HFF-Myc (cell line): ENCODE measurements around the gene HOXD9.

Experiments used
- DNase-seq: peaks from one replicate; pipeline ENCODE4 v3.0.0-alpha.2; 2011; ENCODE audit warnings: low read depth; ENCODE audit errors: extremely low read depth
- H3K4me3 ChIP-seq: replicated peaks from 2 replicates; pipeline ENCODE4 v1.5.1; 2011; ENCODE audit warnings: low read depth, mild to moderate bottlenecking, control low read depth, low read length
- TF ChIP-seq, protein P1 (sequence below): IDR thresholded peaks from 2 replicates; pipeline ENCODE4 v1.5.1; 2012; ENCODE audit warnings: mild to moderate bottlenecking, low read depth, low read length, control low read depth; ENCODE audit errors: missing control alignments

Gene HOXD9

DNA sequence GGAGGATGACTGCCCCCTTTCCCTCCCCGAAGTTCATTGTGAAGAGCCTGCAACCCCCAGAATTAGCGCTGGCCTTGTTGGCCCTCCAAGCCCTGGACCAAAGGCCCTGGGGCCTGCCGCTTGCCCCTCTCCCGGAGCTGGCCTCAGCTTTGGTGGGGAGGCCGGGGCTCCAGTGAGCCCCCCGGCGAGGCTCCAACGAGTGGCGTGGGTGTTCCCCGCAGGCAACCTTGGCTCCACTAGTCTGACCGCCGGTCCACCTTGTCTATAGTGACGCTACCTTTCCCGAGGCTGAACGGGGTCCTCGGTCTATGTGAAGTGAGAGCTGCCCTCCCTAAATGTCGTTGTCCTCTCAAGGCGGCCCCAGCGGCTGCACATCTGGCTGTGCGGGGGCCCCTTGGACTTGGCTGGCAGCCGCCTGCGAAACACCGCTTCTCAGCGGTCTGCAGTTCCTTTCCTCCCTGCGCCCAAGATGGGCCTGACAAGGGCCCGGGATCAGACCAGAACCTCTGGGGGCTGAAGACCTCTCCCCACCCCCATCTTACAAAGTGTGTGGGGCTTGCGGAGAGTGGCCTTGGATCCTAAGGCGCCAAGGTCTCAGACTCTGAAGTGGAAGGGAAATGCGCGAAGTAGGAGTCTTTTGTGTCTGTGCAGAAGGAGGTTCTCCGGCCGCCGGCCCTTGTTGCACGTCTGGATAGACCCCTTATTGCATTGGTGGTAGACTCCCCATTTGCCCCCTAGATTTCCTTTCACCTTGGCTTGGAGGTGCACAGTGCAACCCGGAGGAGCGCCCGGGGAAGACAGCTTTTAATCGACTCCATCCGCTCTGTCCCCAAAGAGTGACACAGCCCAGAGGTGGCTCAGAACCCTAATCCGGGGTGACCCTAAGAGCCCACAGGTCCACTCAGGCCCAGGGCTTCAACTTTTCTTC, 9.9 kb upstream of the HOXD9 start:
- H3K4me3 ChIP-seq: no peak overlapping the region
- DNase-seq: no peak
- TF ChIP-seq, protein P1, sequence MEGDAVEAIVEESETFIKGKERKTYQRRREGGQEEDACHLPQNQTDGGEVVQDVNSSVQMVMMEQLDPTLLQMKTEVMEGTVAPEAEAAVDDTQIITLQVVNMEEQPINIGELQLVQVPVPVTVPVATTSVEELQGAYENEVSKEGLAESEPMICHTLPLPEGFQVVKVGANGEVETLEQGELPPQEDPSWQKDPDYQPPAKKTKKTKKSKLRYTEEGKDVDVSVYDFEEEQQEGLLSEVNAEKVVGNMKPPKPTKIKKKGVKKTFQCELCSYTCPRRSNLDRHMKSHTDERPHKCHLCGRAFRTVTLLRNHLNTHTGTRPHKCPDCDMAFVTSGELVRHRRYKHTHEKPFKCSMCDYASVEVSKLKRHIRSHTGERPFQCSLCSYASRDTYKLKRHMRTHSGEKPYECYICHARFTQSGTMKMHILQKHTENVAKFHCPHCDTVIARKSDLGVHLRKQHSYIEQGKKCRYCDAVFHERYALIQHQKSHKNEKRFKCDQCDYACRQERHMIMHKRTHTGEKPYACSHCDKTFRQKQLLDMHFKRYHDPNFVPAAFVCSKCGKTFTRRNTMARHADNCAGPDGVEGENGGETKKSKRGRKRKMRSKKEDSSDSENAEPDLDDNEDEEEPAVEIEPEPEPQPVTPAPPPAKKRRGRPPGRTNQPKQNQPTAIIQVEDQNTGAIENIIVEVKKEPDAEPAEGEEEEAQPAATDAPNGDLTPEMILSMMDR: no peak

DNA sequence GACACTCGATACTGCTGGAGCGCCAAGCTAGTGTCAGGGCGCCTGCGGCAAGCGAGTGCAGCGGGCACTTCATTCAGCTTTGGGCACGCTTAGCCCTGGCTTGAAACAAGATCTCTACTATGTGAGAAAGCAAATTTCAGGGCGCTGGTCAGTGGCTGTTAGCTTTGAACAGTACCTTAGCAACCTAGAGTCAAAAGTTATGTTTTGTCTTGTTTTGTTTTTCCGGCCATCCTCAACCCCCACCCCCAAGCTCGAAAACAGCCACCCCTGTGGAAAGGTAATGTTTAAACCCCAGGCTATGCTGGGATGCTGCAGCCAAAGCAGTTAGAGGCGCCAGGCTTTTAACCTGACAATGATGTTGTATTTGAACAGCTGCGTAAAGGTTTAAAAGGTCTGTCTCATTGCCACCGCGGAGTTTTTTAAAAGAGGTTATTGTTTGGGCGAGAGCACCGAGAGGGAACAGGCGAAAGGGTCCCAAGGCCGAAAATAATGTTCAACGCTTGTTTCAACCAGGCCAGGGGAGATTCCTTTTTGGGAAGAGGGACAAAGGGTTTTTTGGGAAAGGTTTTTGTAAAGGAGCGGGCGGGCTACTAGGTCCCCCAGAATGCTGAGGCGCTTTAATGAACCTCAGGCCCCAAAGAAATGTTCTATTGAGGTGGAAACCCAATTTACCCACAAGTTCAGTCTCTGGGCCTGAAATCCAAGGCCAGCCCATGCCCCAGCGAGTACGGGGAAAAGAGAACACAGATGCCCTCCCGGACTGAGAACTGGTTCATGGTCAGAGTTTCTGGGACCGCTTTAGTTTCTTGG, 8.2 kb upstream of the HOXD9 start:
- no peak for DNase-seq
- H3K4me3 ChIP-seq: no peak overlapping the region
- TF ChIP-seq, protein P1: no peak

DNA sequence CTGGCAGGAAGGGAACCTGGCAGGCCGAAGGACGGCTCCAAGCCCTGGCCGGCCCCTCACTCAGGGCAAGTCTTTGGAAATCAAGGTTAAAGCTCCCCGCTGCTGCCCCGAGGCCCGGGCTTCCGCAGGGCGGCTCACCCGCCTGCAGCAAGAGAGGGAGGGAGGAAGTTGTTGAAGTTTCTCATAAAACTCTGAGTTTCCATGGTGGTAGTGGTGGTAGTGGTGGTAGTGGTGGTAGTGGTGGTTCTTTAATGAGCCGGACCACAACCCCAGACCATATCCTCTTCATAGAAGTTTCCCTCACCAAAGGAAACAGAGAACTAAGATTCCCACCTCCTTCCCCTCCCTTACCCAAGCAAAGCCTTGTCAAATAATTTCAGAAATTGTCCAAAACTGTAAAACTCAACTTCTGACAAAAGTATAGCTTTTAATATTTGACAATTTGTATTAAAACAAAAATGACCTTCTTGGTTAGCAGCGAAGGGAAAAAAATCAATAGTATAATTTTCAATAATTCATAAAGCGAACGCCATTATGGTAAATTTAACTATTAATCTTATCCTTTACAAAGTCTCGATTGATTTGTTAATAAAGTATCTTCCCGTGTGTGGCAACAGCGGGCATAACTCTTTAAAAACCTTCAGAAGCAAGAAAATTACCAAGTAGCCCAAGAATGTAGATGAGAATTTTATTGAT, 7.4 kb upstream of the HOXD9 start:
- TF ChIP-seq, protein P1: no peak
- H3K4me3 ChIP-seq: no peak overlapping the region
- no peak for DNase-seq

DNA sequence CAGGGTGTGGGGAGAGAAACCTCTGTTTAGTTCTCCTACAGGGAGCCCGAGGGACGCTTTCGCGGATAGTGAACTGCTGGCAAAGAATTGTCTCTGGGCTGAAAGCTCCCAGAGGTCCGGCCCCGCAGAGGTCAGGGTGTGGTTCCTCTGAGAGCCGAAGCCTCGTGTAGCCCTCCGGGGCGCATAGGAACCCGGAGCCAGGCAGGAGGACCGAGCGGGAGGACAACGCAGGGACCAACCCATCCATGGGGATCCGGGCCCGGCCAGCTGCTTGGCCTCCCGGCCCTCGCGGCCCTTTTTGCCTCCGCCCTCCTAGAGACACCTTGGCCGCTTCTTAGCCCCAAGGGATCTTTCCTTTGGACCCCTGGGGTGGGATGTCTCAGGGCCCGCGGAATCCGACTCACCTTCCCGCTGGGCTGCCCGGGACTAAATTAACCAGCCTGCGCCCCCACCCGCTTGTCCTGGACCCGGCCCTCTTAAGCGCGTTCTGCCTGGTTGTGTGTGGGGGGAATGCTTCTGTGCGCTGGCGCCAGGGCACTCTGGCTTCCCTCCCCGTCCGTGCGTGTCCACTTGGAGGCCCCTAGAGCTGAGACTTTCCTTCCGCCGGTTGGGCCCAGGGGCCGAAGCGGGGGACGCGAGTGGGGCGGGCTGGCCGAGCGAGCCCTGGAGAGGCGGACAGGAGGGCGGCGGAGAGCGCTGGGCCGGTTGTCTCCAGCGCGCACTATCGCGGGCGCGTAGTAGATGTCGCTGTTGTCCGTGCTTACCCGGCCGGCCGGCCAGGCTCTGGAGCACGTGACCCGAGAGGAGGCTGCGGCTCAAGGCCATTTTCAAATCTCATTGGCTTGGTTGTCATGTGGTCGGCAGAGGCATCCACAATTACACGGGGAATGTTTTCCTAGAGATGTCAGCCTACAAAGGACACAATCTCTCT, 6.4 kb upstream of the HOXD9 start, which contains the start of gene HOXD10:
Gene HOXD10 (plus strand): TSS at position 896 of the 931 bp plus-strand sequence. CDS start 56 bp downstream, outside the sequence.
- no peak for DNase-seq
- H3K4me3 ChIP-seq: no peak within 1 kb of the TSS
- TF ChIP-seq, protein P1: no peak

DNA sequence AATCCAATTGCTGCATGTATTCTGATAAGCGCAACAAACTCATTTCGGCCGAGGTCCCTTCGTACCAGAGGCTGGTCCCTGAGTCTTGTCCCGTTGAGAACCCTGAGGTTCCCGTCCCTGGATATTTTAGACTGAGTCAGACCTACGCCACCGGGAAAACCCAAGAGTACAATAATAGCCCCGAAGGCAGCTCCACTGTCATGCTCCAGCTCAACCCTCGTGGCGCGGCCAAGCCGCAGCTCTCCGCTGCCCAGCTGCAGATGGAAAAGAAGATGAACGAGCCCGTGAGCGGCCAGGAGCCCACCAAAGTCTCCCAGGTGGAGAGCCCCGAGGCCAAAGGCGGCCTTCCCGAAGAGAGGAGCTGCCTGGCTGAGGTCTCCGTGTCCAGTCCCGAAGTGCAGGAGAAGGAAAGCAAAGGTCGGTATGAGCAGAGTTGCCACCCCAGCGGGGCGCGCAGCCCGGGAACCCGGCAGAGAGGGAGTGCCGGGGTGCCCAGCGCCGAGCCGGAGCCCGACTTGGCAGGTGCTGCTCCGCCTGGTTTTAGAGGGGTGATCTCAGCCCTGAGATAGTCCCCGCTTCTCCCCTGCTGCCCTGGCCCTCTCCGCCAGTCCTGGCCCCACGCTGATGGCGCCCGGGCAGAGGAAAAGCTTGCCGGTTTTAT, 5.2 kb upstream of the HOXD9 start:
- TF ChIP-seq, protein P1: no peak
- DNase-seq: no peak
- no peak overlapping the region for H3K4me3 ChIP-seq
